Epithelial cell of proximal tubule (primary cell): ENCODE results near the gene UBXN11. TPM values are rescaled to one million over a fixed set of nuclear protein-coding genes. Genes with fewer than 3 reads are reported as not detected.

Experiments used
- DNase-seq: peaks from one replicate; pipeline ENCODE4 v3.0.0-alpha.2; 2011; ENCODE audit warnings: low read depth
- H3K4me3 ChIP-seq: 2 replicates; pipeline ENCODE4 v1.5.1; 2011; ENCODE audit warnings: low read depth, mild to moderate bottlenecking, low read length
- total RNA-seq: library from RNA; depleted of rRNA; stranded (reverse); fragments of >200 nt; gene quantifications from 2 replicates; pipeline ENCODE4 v1.2.3, GENCODE V29; 2015
- TF ChIP-seq, protein P1 (sequence below): conservative IDR thresholded peaks from 2 replicates; pipeline ENCODE4 v1.5.1; 2012; ENCODE audit warnings: low read depth, mild to moderate bottlenecking, low read length

UBXN11 gene
- total RNA-seq, 1 donor from 2014 or later = 3.8 TPM

DNA sequence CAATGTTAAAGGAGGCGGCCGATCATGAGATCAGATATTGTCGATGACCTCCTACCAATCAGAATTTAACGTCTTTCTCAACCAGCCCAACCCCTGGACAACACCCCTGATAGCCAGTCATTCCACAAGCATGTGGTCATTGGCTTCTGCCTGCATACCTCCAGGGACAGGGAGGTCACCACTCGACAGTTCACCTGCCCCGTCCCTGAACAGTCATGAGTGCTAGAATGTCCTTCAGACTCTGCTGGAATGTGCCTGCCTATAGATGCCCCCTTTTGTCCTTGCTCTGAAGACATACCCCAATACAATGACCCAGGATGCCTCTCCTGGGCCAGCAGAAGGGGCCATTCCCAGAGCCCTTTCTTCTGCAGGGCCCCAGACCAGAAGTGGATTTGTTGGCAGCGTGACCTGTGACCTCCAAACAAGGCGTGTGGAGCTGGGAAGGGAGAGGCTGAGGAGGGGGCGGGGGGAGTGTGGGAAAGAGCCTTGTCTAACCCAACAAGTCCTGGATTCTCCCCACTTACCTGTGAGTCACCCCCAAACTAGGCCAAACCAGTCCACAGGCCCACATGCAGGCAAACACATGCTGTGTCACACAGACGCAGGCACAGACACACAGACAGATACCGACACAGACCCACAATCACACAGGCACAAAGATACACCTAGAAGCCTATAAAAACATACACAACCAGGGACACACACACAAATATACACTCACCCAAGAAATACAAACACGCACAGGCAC, 45.3 kb upstream of the UBXN11 start:
- TF ChIP-seq, protein P1, sequence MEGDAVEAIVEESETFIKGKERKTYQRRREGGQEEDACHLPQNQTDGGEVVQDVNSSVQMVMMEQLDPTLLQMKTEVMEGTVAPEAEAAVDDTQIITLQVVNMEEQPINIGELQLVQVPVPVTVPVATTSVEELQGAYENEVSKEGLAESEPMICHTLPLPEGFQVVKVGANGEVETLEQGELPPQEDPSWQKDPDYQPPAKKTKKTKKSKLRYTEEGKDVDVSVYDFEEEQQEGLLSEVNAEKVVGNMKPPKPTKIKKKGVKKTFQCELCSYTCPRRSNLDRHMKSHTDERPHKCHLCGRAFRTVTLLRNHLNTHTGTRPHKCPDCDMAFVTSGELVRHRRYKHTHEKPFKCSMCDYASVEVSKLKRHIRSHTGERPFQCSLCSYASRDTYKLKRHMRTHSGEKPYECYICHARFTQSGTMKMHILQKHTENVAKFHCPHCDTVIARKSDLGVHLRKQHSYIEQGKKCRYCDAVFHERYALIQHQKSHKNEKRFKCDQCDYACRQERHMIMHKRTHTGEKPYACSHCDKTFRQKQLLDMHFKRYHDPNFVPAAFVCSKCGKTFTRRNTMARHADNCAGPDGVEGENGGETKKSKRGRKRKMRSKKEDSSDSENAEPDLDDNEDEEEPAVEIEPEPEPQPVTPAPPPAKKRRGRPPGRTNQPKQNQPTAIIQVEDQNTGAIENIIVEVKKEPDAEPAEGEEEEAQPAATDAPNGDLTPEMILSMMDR = no peak
- H3K4me3 ChIP-seq = no peak overlapping the region
- DNase-seq = no peak

DNA sequence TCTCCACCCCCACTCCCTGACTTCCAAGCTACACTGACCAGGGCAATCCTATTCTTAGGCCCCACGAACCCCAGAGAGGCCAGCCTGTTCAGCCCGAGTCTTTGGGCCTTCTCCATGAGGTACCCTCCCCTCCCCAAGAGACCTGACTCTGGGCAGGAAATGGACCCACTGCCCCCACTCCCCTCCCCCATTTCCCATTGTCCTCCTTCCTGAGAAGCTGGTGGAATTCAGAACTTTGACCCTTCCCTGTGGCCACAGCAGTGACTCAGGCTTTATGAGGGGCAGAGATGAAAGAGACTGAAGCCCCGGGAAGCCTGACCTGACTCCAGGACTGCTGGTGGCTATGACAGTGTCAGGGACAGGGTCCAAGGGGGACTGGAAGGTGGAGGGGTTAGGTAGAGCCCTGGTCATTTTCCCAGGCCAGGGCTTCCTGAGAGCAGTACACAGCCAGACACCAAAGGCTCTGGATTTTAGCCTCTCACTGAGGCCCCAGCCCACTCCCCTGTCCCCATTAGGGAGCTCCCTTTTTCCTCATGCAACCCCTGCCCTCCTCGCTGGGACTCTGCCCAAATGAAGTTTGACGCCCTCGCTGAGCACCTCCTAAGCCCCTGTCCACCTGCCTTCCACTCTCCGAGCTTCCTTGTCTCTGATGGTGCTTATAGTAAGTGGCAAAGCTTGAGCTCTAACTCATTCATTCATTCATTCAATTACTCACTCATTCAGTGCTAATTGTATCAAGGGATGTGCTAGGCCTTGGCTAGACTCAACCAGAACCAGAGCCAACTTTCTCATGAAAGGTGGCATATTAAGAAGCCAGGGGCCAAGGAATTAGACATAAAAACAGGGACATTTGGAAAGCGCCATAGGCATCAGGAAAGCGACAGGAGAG, 44.5 kb upstream of the UBXN11 start:
- DNase-seq = no peak
- TF ChIP-seq, protein P1 = no peak
- no peak overlapping the region for H3K4me3 ChIP-seq

DNA sequence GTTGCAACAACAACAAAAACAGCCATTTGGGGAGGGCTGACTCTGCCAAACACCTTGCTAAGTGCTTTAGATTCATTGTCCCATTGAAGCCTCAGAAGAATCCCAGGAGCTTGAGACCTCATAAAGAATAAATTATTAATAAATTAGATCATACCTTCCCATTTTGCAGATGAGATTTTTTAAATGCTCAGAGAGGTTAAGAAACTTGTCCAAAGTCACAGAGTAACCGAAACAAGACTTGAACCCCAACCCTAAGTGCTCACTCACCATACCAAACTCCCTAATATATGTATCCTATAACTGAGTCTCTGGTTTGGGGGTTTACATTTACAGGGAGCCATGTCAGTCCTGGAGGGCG, 43.9 kb upstream of the UBXN11 start:
- no peak overlapping the region for H3K4me3 ChIP-seq
- DNase-seq = no peak
- TF ChIP-seq, protein P1 = no peak

DNA sequence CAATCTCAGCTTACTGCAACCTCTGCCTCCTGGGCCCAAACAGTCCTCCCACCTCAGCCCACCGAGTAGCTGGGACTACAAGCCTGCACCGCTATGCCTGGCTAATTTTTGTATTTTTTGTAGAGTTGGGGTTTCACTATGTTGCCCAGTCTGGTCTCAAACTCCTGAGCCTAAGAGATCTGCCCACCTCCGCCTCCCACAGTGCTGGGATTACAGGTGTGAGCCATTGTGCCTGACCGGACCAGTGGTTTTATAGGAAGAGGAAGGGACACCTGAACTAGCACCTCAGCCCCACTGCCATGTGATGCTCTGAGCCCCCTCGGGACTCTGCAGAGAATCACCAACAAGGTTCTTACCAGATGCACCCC, 43.4 kb upstream of the UBXN11 start:
- TF ChIP-seq, protein P1 = no peak
- DNase-seq = no peak
- H3K4me3 ChIP-seq = no peak overlapping the region

DNA sequence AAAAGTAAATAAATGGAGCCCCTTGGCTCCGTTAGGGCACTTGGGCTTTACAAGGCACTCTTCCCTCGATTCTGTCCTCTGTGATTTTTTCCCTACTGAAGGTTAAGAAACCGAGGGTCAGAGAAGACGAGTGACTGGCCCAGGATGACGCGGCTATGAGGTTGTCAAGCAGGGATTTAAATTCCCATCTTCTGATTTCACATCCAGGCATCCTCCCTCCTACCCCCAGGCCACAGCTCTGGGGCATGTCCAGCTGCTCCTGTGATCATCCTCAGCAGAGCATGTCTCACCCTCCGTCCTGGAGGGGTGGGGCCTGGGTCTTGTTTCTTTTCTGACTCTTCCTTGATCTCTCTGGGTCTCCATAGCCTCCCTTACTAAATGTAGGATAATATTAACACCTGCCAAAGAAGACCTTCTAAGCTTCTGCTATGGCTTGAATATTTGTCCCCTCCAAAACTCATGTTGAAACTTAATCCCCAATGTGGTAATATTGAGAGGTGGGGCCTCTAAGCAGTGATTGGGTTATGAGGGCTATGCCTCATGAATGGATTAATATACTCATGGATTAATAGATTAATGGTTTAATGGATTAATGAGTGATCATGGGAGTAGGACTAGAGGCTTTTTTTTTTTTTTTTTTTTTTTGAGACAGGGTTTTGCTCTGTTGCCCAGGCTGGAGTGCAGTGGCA, 42.9 kb upstream of the UBXN11 start:
- H3K4me3 ChIP-seq = no peak overlapping the region
- TF ChIP-seq, protein P1 = no peak
- peak; percentile 59 for DNase-seq

DNA sequence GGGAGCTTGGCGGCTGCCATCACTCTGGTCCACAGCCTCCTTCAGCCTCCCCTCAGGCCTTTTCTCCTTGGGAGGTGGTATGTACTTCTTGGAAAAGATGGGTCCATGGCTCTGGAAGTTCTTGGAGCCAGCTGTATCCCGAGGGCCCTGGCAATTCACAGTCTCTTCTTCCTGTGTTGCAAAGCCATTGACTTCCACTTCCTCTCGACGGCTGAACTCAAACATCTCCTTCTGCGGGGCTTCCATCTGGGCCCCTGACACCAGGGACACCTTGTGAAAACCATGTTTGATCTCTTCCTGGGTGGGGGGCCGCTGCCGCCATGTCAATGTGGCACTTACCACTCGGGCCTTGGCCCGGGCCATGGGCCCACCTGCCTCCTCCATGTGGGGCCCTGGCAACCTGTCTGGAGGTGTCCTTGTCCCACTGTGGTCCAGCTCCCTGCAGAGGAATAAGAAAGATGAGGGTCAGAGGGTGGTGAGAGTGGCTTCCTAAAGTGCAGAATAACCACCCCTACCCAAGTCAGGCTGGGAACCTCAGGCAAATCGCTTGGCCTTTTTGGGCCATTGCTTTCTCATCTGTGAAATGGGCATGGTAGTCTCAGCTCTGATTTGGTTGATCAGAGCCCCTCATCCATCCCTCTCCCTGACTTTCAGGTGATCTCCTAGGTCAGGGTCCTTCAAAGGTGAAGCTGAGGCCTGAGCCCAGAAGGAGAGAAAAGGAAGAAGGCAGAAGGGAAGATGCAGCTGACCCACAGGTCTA, 40.0 kb upstream of the UBXN11 start:
- TF ChIP-seq, protein P1 = no peak
- no peak overlapping the region for H3K4me3 ChIP-seq
- no peak for DNase-seq
